Adrenal gland (tissue), 5 donors: ENCODE data around the gene LRFN4.

Experiments
- POLR2A ChIP-seq, 2 donors: fragments of 450-650 bp; IDR thresholded peaks; one replicate each; pipeline ENCODE4 v1.6.1; 2017; ENCODE audit warnings: antibody characterized with exemption in 2 of 2, mild to moderate bottlenecking in 2 of 2, moderate library complexity in 1 of 2
- TF ChIP-seq, protein P1 (sequence below), 6 experiments: fragments of 450-650 bp in 4 of 6; fragments of 200-600 bp in 2 of 6; sonication (generic) in 1 of 6; IDR thresholded peaks; 1 replicate in 5 of 6; 2 replicates in 1 of 6; pipeline versions ENCODE4 v1.5.1 to v1.8.0; 2016 to 2021; ENCODE audit warnings: antibody characterized with exemption in 6 of 6, mild to moderate bottlenecking in 2 of 6, moderate library complexity in 1 of 6
- donor health status: DM: no; HTN: no; CAD: no.

DNA sequence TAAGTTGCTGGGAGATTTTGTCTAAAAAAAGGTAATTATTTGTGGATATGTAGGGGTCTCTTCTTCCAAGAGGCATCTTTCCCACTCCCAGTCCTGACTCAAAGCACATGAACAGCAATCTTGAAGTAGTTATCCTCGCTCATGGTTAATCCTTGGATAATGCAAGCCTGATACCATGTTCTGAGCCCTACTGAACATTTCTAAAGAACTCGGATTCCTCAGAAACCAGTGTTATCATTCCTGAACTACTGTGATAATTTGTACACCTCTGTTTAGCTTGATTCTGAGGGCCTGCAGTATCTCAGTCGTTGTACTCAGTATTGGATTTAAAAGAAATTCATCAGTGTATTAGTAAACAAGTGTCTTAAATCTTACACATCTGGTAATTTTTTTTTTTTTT lies 36.0 kb upstream of the LRFN4 start:
- TF ChIP-seq, protein P1, sequence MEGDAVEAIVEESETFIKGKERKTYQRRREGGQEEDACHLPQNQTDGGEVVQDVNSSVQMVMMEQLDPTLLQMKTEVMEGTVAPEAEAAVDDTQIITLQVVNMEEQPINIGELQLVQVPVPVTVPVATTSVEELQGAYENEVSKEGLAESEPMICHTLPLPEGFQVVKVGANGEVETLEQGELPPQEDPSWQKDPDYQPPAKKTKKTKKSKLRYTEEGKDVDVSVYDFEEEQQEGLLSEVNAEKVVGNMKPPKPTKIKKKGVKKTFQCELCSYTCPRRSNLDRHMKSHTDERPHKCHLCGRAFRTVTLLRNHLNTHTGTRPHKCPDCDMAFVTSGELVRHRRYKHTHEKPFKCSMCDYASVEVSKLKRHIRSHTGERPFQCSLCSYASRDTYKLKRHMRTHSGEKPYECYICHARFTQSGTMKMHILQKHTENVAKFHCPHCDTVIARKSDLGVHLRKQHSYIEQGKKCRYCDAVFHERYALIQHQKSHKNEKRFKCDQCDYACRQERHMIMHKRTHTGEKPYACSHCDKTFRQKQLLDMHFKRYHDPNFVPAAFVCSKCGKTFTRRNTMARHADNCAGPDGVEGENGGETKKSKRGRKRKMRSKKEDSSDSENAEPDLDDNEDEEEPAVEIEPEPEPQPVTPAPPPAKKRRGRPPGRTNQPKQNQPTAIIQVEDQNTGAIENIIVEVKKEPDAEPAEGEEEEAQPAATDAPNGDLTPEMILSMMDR (IDR thresholded peaks at IDR 0.05), result no peak
- TF ChIP-seq POLR2A (IDR thresholded peaks at IDR 0.05), result no peak
